ENCODE measurements around the gene NRP1.

NRP1 gene

GRCh38 chr10:33208166-33208565 lies 126.3 kb downstream of the NRP1 start:
- no peak overlapping the region for H3K4me3 ChIP-seq (ENCODE audit: low read length)
- DNase-seq (ENCODE audit: low read depth), result no peak
- no peak for TF ChIP-seq CTCF (IDR thresholded peaks at IDR 0.05; ENCODE audit: insufficient read depth, low read depth, low read length, missing control alignments)

- TF ChIP-seq CTCF (IDR thresholded peaks at IDR 0.05; ENCODE audit: insufficient read depth, low read depth, low read length, missing control alignments), result no peak
- no peak for DNase-seq (ENCODE audit: low read depth)
- H3K4me3 ChIP-seq (ENCODE audit: low read length), result no peak overlapping the region
Measured at GRCh38 chr10:33204031-33204430, 130.4 kb downstream of the NRP1 start.

- no peak overlapping the region for H3K4me3 ChIP-seq (ENCODE audit: low read length)
- no peak for DNase-seq (ENCODE audit: low read depth)
- TF ChIP-seq CTCF (IDR thresholded peaks at IDR 0.05; ENCODE audit: insufficient read depth, low read depth, low read length, missing control alignments), result no peak
Measured at GRCh38 chr10:33201971-33202370, 132.5 kb downstream of the NRP1 start.

- H3K4me3 ChIP-seq (ENCODE audit: low read length), result no peak overlapping the region
- TF ChIP-seq CTCF (IDR thresholded peaks at IDR 0.05; ENCODE audit: insufficient read depth, low read depth, low read length, missing control alignments), result no peak
- no peak for DNase-seq (ENCODE audit: low read depth)
Measured at GRCh38 chr10:33201056-33201780, 133.2 kb downstream of the NRP1 start.

- H3K4me3 ChIP-seq (ENCODE audit: low read length), result no peak overlapping the region
- no peak for DNase-seq (ENCODE audit: low read depth)
- TF ChIP-seq CTCF (IDR thresholded peaks at IDR 0.05; ENCODE audit: insufficient read depth, low read depth, low read length, missing control alignments), result no peak
Measured at GRCh38 chr10:33199731-33200232, 134.7 kb downstream of the NRP1 start.

- H3K4me3 ChIP-seq (ENCODE audit: low read length), result no peak overlapping the region
- no peak for TF ChIP-seq CTCF (IDR thresholded peaks at IDR 0.05; ENCODE audit: insufficient read depth, low read depth, low read length, missing control alignments)
- DNase-seq (ENCODE audit: low read depth), result no peak
Measured at GRCh38 chr10:33198610-33199009, 135.9 kb downstream of the NRP1 start.
